NCI-H2107 treated with DMSO at 0.1 percent for 48 hours (cell line): ENCODE results near the gene C1orf210.

Experiments
- DNase-seq: peaks from one replicate; lab custom pipeline; 2025; ENCODE audit not compliant: unreplicated experiment; lab: John Stamatoyannopoulos, UW

The C1orf210 gene

DNA sequence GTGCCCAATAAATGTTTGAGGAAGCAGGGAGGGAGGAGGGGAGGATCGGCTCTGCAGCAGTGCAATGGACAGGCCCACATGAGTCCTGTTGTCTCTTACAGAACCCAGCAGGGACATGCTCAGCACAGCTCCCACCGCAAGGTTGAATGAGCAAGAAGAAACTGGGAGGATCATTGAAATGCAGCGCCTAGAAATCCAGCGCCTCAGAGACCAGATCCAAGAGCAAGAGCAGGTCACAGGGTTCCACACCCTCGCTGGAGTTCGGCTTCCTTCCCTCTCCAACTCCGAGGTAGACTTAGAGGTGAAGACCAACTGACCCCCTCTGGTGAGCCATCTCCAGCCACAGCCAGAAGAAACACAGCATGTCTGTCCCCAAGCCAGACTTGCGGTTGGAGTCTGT, 31.5 kb downstream of the C1orf210 start:
- no peak for DNase-seq

DNA sequence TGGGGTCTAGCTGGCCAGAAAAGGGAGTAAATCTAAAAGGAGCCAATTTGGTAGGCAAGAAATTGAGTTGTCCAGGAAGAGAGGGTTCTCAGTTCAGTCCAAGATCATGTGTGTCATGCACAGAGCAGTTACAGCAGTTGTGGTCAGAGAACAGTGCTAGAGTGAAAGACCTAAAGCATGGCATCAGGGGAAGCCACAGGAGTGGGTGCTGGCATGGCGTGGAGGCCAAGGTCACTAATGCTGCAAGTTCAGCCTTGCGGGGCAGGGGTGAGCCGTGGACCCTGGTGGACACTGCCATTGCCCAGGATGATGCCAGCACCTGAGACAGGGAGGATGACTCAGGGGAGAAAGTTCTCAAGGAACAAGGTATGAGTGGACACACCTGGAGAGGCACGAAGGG, 32.2 kb downstream of the C1orf210 start:
- no peak for DNase-seq

DNA sequence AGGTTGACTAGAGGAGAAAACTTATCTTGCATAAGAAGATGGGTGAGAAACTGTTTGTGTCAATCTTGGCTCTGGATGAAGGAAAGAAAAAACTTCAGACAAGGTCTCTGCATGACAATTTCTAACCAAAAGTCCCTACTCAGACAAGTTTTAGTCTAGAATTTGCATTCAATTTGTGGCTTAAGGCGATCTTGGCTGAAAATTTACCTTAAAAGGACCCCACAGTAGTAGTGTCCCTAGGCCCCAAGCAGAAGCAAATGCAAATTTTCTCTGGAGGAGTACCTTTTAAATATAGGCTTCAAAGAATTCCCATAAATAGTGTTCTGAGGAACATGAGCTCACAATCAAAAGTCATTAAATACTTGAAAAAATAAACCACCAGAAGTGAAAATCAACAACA, 33.2 kb downstream of the C1orf210 start:
- DNase-seq = no peak

DNA sequence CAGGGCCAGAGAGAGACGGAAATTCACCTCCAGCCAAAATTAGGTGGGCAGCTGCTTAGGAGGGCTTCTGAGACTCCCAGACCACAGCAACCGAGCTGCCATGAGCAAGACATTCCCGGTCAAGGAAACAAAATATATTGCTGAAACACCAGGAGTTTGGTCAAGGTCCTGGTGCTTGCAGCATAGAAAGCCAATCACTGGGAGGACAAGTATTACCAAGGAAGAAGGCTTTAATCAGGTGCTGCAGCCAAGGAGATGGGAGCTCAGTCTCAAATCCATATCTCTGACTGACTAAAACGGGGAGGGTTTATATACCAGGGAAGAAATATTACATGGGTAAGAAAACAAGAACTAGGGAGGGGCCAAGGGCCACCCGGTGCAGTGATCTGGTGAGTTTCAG, 34.4 kb downstream of the C1orf210 start:
- DNase-seq = no peak

DNA sequence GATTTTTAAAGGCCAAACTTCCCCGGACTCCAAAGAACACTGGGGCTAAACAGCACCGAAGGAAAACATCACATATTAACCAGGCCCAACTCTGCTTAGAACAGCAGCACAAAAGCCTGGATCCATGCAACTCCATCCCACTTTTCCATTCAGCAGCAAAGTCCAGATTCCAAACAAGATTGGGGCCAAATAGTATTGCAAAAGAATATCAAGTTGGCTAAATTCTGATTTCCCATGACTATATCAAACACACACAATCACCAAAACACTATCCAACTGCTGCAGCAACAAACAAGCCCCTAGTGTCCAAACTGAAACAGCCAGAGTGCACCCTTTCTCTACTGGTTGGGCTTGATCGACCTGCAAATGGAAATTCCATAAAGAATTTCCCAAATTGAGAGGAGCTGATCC, 35.0 kb downstream of the C1orf210 start:
- no peak for DNase-seq

DNA sequence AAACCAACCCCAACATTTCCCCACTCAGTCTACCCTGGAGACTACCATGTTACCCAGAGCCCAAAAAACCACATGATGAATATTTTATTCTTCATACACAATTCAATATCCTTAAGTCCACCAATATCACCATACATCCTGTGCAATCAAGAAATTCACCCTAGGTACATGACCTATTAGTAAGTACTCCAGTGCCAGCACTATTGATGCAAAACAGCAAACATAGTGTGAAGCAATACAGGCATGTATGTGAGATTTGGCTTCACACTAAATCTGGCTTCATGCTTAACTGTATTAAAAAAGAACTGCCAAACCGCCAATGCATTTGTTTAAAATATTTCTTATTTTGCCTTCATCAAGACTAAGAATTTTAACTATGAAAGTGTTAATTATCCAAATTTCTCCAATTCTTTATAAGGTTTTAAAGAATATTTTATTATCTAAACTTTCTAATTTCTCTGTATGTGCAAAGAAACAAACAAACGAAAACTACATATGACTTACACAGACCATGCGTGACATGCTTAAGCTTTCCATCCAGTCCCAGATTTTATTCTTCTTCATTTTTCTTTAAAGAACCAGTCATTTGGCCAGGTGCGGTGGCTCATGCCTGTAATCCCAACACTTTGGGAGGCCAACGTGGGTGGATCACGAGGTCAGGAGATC, 38.0 kb downstream of the C1orf210 start:
- DNase-seq = no peak

DNA sequence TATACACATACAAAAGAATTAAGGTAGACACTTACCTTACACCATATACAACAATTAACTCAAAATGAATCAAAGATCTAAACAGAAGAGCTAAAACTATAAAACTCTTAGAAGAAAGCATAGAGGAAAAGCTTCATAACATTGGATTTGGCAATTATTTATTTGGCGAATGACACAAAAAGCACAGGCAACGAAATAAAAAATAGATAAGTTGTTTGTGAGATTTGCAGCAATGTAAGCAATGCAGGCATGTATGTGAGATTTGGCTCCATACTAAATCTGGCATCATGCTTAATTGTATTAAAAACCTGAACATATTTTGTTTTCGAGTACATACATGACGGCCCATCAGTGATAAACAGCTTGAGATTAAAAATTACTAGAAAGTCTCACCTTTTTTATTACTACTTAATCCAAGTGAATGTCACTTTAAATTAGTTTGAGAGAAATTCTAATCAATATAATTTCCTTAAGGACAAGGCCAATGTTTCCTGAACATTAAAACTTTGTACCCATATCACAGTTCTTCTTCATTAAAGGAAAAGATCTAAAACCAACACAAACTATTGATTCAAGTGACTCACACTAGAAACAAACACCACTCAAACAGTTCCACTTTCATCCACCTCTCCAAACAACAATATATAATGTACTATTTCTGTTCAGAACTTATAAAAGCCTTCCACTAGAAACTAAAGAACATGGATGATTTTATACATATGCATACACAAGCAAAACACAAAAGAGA, 38.7 kb downstream of the C1orf210 start:
- DNase-seq = no peak

DNA sequence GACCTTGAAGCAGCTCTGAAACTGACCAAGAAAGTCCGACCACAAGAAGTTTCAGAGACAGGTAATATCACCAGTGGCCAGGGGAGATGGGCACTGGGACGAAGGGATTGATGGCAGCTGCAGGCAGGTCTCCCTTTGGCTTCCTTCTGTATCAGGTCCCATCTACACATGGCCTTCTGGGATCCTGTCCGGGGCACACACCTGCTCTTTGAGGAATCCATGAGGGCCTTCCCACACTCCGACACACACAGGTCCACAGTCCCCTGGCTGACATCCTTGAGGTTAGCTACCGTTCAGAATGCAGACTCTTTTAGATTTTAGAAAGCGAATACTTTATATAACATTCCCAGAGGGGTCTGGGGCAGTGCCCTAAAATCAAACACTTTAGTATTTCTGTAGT, 42.1 kb downstream of the C1orf210 start:
- no peak for DNase-seq

DNA sequence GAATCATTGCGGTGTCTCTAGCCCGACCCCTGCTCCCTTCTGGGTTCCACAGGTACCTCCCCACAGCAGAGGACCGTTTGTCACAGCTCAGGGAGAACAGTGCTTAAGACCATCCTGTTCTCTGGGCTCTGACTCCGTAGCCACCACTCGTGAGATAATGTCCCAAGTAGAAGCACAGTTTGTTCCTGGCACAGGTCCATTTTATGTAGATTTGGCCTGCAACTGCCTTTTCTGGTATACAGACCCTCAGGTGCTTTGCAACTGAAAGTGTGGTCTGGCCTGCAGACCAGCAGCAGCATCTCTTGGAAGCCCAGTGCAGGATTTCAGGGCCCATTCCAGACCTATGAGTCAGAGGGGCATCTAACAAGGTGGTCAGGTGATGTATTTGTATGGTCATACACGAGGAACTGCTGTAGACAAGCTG, 44.0 kb downstream of the C1orf210 start:
- DNase-seq = no peak

DNA sequence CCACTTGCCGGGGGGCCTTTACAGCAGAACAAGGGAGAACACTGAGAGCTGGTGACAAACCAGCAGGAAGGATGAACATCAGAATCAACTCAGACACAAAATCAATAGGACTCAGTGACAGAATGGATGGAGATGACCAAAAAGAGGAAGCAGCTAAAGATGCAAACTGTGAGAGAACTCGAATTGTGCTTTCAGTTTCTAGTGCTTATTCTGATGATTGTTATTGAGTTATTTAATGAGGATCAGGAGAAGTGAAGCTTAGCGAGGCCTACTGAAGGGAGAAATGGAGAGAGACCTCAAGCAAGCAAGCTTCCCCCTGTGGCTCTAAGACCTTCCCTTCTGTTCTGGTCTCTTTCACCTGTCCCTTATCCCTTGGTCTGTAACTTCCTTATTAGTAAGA, 45.9 kb downstream of the C1orf210 start:
- DNase-seq = no peak

DNA sequence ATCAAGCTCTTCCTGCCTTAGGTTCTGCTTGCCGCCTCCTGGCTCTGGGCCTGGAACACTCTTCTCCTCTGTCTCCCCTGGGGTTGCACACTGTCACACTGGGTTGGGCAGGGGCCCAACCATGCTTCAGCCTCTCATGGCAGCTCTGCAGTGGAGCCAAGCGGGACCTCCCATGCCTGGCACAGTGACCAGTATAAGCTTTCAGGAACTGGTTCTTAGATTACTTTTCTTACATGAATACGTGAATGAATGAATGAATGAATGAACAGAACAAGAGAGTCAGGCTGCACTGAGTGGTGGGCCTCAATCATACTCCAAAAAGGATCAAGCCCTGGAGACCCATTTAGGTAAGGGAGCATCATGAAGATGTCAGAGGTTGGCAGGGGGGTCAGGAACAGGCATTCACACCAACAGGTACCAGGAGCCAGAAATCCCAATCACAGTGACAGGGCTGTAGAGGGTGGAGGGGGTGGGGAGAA, 46.4 kb downstream of the C1orf210 start:
- no peak for DNase-seq

DNA sequence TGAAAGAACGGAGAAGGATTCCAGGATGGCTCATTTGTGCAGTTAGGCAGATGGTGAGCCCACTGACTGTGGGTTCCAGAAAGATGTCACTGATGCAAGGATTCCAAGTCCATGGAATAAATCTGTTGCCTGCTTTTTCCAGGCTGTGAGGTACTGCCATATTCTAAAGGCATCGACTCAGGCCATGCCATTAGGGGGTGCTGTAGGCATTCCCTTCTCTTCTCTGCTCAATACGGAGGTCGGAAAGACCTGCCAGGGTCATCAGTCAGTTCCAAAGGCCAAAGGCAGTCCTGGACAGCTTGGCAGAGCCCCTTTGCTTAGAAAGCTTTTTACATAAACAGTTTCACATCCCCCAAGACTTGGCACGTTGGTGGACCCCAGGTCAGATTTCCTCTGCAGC, 47.3 kb downstream of the C1orf210 start:
- DNase-seq = peak; percentile 36

DNA sequence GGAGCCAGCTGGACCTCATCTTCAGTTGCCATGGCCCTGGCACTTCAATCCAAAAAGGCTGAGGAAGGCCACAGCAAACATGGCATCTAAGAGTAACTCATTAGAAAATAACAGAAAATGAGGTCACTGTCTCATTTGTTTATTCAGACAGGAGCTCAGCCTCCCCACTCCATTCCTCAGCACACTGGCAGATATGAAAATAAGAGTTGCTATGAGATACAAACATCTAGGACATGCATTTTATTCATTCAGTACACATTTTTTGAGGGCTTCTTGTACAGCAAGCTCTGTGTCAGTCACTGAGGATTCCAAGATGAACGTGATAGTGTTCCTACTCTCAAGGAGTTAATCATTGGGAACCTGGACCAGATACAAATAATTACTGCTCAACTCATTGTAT, 48.3 kb downstream of the C1orf210 start:
- no peak for DNase-seq

DNA sequence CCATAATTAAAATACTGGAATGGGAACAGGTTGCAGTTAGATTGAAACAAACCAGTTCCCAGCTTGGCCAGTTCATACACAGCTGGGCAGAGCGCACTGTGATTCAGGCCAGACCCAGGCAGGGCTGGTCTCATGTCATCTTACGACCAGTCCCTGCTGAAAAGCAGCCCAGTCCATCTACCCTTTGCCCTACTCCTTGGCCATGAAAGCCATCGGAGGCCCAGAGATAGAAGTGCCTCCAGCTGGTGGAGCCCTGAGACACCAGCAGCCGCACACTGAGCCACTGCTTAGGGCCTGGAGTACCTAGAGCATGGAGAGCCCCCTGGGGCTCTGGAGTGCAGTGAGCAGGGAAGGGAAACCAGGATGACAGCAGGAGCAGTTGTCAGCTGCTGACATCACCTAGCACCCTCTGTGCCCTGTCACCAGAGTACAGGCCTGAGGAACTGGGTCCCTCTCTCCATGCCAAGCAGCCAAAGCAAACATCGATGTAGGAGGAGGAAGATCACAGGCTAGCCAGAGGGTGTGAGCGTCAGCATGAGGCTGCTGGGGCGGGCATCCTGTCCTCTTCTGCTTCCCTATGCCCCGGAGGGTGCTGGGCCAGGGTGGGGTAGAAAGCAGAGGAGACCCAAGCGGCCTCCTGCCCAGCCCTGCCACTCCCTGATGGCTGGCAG, 49.8 kb downstream of the C1orf210 start:
- peak; percentile 54 for DNase-seq

DNA sequence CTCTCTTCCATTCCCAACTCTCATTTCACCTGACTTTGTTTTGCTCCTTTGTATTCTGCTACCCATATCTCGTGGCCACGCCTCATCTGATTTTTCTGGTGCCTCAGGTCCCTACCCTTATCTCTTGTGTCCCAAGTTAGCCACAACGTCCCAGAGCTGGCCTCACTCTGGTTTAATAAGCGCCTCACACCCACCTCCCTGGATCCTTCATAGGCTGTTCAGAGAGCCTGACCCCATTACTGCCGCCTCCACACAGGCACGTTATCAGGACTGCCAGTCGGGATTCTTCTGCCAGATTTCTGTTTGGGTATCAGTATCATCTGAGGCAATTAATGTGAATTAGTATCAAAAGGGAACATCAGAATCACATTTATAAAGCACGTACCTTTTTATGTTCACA, 50.3 kb downstream of the C1orf210 start:
- DNase-seq = no peak

DNA sequence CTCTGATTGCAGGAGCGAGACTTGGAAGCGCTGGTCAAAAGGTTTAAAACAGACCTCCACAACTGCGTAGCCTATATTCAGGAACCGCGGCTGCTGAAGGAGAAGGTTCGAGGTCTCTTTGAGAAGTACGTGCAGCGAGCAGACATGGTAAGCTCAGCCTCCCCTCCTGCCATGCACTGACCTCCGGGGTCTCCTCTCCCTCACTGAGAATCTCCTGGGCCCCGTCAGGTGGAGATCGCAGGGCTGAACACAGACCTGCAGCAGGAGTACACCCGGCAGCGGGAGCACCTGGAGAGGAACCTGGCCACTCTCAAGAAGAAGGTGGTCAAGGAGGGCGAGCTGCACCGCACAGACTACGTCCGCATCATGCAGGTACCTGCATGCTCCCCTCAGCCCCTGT, 51.1 kb downstream of the C1orf210 start:
- no peak for DNase-seq

DNA sequence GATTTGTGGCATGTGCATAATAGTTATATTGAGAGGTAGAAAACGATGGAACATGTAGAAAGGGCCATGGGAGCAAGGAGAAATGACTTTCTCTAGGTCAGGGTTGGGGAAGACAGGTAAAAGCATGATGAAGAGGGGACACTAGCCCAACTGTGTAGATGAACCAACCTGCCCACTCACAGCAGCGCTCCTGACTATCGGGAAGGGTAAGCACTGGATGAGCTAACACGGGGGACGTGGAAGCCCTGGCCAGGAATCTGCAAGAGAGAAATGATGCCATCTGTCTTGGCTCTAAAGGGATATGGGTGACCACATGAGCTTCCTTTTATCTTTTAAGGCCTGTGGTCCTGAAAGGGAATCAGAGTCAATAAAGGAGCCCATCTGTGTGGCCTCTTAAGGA, 51.8 kb downstream of the C1orf210 start:
- no peak for DNase-seq

DNA sequence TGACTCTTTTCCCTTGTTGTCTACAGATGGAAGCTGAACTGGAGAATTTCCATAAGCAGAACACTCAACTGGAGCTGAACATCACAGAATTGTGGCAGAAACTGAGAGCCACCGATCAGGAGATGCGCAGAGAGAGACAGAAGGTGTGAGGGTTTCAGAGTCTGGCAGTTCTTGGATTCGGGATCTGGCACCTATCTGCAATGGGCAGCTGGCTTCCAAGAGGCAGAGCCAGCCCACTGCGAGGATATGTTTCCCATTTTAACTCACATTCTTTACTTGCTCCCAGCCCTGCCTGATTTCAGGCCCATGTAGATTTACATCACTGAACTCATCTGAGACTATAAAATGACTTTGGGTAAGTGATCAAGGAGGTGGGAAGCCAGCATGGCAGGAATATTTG, 52.9 kb downstream of the C1orf210 start:
- DNase-seq = no peak

DNA sequence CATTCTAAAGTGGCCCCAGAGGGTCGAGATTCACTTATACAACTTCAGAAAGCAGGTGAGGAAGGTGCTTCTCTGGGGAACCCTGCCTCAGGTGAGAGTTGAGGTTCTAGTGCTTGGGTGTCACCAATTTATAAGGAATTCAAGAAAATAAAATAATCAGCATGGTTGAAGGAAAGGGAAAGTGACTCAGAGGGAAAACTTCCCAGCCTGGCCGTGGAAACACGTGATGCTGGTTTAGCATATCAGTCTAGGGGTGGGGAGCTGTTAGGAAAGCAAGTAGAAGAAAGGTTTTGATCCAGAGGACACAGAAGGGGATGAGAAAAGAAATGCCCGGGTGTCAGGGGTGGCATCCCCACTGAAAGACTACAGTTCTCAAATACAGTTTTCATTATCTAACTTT, 53.3 kb downstream of the C1orf210 start:
- no peak for DNase-seq
